GM12878 (cell line): ENCODE measurements around the gene PQBP1. TPM values are rescaled to one million over a fixed set of nuclear protein-coding genes. Genes with fewer than 3 reads are reported as not detected.

Experiments used
- ATAC-seq: fragments of 200-7000 bp; cut with Tn5 transposase; 3 replicates; pipeline ENCODE4 v1.9.1; 2020; ENCODE audit warnings: mild to moderate bottlenecking, moderate library complexity
- BruUV-seq: library from RNA; stranded (reverse); fragments of 400-500 nt; replicated peaks from 2 replicates; lab custom pipeline; 2021; lab: Mats Ljungman, UMichigan
- CTCF ChIA-PET: fragments of 300-600 bp; sonication (Branson Sonifier 250); formaldehyde crosslinking; extraction: SDS; loops from one replicate; lab custom pipeline; 2021; ENCODE audit warnings: inconsistent platforms; lab: Yijun Ruan, JAX
- POLR2A ChIA-PET: fragments of 350-600 bp; formaldehyde crosslinking; extraction: SDS; loops from one replicate; lab custom pipeline; 2021; ENCODE audit warnings: inconsistent platforms; lab: Charles Lee
- RAD21 ChIA-PET: fragments of 300-600 bp; sonication (Branson Sonifier 250); formaldehyde crosslinking; loops from one replicate; lab custom pipeline; 2023; ENCODE audit warnings: antibody characterized with exemption; ENCODE audit not compliant: unreplicated experiment; lab: Charles Lee
- SMC1A ChIA-PET: fragments of 300-600 bp; sonication (Branson Sonifier 250); formaldehyde crosslinking; loops from one replicate; lab custom pipeline; 2023; ENCODE audit not compliant: unreplicated experiment, uncharacterized antibody; lab: Charles Lee
- DNase-seq: peaks from one replicate; pipeline ENCODE4 v3.0.0-alpha.2; 2011; ENCODE audit warnings: low read depth, low spot score
- FAIRE-seq: peaks from 3 replicates; lab custom pipeline; 2011; peaks lifted over from hg19 to GRCh38; lab: Jason Lieb, UNC
- H2AFZ ChIP-seq: 2 replicates; pipeline ENCODE4 v1.6.0; 2011; ENCODE audit warnings: low read depth, low read length, control low read depth; ENCODE audit not compliant: control insufficient read depth
- H3K27ac ChIP-seq: 2 replicates; pipeline ENCODE4 v1.5.1; 2011; ENCODE audit warnings: control low read depth; ENCODE audit not compliant: control insufficient read depth, insufficient read depth
- H3K27me3 ChIP-seq, 2 experiments: replicated peaks in 1 of 2; 2 replicates each; pipeline versions ENCODE4 v1.6.0 to v1.6.1; 2011; ENCODE audit warnings: low read length in 1 of 2; ENCODE audit not compliant: control insufficient read depth in 2 of 2, insufficient read depth in 2 of 2
- H3K36me3 ChIP-seq, 2 experiments: 2 replicates each; pipeline ENCODE4 v1.5.1; 2011; ENCODE audit warnings: low read length in 1 of 2; ENCODE audit not compliant: control insufficient read depth in 2 of 2, insufficient read depth in 2 of 2
- H3K4me1 ChIP-seq: 2 replicates; pipeline ENCODE4 v1.6.1; 2011; ENCODE audit warnings: mild to moderate bottlenecking, low read length, moderate library complexity, mixed read lengths; ENCODE audit not compliant: control insufficient read depth, insufficient read depth
- H3K4me2 ChIP-seq: 2 replicates; pipeline ENCODE4 v1.6.0; 2011; ENCODE audit warnings: control low read depth; ENCODE audit not compliant: control insufficient read depth, insufficient read depth
- H3K4me3 ChIP-seq: fragments of 200-600 bp; sonication (generic); 2 replicates; pipeline ENCODE4 v1.5.1; 2016
- H3K79me2 ChIP-seq: 2 replicates; pipeline ENCODE4 v1.6.0; 2011; ENCODE audit warnings: low read length; ENCODE audit not compliant: control insufficient read depth, insufficient read depth
- H3K9ac ChIP-seq: 2 replicates; pipeline ENCODE4 v1.8.0; 2011; ENCODE audit warnings: low read length, control low read depth, mixed read lengths; ENCODE audit not compliant: control insufficient read depth, insufficient read depth
- H3K9me3 ChIP-seq: replicated peaks from 3 replicates; pipeline ENCODE4 v1.5.1; 2011; ENCODE audit warnings: mild to moderate bottlenecking, low read length; ENCODE audit not compliant: control insufficient read depth, insufficient read depth
- H4K20me1 ChIP-seq: 2 replicates; pipeline ENCODE4 v1.6.0; 2011; ENCODE audit not compliant: control insufficient read depth, insufficient read depth
- CTCF ChIP-seq, 3 experiments: IDR thresholded peaks in 2 of 3; conservative IDR thresholded peaks in 1 of 3; 2 replicates each; pipeline ENCODE4 v1.5.1; 2011; ENCODE audit warnings: low read depth in 3 of 3, low read length in 3 of 3, mild to moderate bottlenecking in 3 of 3, control low read depth in 2 of 3, moderate library complexity in 2 of 3, inconsistent platforms in 1 of 3, mixed read lengths in 1 of 3; ENCODE audit not compliant: control insufficient read depth in 2 of 3, insufficient read depth in 1 of 3; ENCODE audit errors: extremely low read depth in 1 of 3
- MXI1 ChIP-seq: fragments of 150-350 bp; IDR thresholded peaks from 2 replicates; pipeline ENCODE4 v1.6.1; 2011; ENCODE audit warnings: low read depth, mild to moderate bottlenecking, inconsistent platforms, low read length, improper control_type of control experiment
- NFYA ChIP-seq: IDR thresholded peaks from 2 replicates; pipeline ENCODE4 v1.6.1; 2011; ENCODE audit warnings: low read depth, mild to moderate bottlenecking, low read length, improper control_type of control experiment, borderline replicate concordance
- NRF1 ChIP-seq: conservative IDR thresholded peaks from 2 replicates; pipeline ENCODE4 v1.6.1; 2011; ENCODE audit warnings: mild to moderate bottlenecking, low read depth, low read length, improper control_type of control experiment
- PAX5 ChIP-seq: IDR thresholded peaks from 2 replicates; pipeline ENCODE4 v1.6.1; 2011; ENCODE audit warnings: low read depth, low read length, borderline replicate concordance
- POLR2AphosphoS2 ChIP-seq: IDR thresholded peaks from 2 replicates; pipeline ENCODE4 v1.6.1; 2011; ENCODE audit warnings: low read depth, mild to moderate bottlenecking, low read length, improper control_type of control experiment, moderate library complexity
- RAD21 ChIP-seq: IDR thresholded peaks from 2 replicates; pipeline ENCODE4 v1.6.1; 2011; ENCODE audit warnings: mild to moderate bottlenecking, low read depth, low read length, moderate library complexity; ENCODE audit not compliant: insufficient read depth
- SIN3A ChIP-seq: IDR thresholded peaks from 2 replicates; pipeline ENCODE4 v1.6.1; 2012; ENCODE audit warnings: low read depth, low read length, improper control_type of control experiment
- SMC3 ChIP-seq: IDR thresholded peaks from 2 replicates; pipeline ENCODE4 v1.6.1; 2011; ENCODE audit warnings: low read length, improper control_type of control experiment, borderline replicate concordance
- SP1 ChIP-seq: IDR thresholded peaks from one replicate; pipeline ENCODE4 v1.6.1; 2011; ENCODE audit warnings: low read depth, low read length
- ZZZ3 ChIP-seq: IDR thresholded peaks from 2 replicates; pipeline ENCODE4 v1.6.1; 2011; ENCODE audit warnings: low read depth; ENCODE audit not compliant: control insufficient read depth, insufficient read length
- whole genome bisulfite sequencing: methylation state at CpG from one replicate; pipeline ENCODE4 v1.1.6; 2016; ENCODE audit warnings: low lambda C conversion rate; ENCODE audit not compliant: insufficient replicate concordance, insufficient coverage; ENCODE audit errors: missing lambda C conversion rate; 5-methylcytosine and 5-hydroxymethylcytosine counted together
- in situ Hi-C: fragments of 300-500 bp; cut with MboI; formaldehyde crosslinking; loops from 9 replicates; pipeline ENCODE4 v1.14.3; 2018; ENCODE audit warnings: mixed read lengths
- intact Hi-C: fragments of 100-400 bp; cut with micrococcal nuclease; formaldehyde crosslinking; loops from one replicate; pipeline ENCODE4 v1.14.2; 2022; ENCODE audit not compliant: unreplicated experiment
- polyA plus RNA-seq, 11 experiments: library from polyadenylated mRNA; depleted of rRNA in 4 of 11; unstranded in 6 of 11; stranded (reverse) in 5 of 11; fragments of >200 nt; fragmentation: Nextera tagmentation in 4 of 11; fragmentation: Illumina TruSeq in 1 of 11; extraction: Ambion mirVana in 4 of 11; extraction: Trizol in 1 of 11; gene quantifications; 1 replicate in 1 of 11; 2 replicates in 10 of 11; pipeline versions ENCODE4 v1.2.1 to v1.2.3, GENCODE V29; 2011 to 2016; ENCODE audit warnings: inconsistent platforms in 2 of 11, missing spikeins in 2 of 11, low read depth in 1 of 11
- total RNA-seq, 4 experiments: library from RNA; depleted of rRNA in 3 of 4; stranded (reverse); fragments of >200 nt in 3 of 4; fragmentation: Illumina TruSeq in 1 of 4; extraction: Trizol in 1 of 4; gene quantifications; 2 replicates each; pipeline versions ENCODE4 v1.2.1 to v1.2.3, GENCODE V29; 2013 to 2021

The PQBP1 gene
- total and polyA plus RNA-seq, 10 of the 15 experiments (the other 5 are each of a cell fraction or from before 2014, with no cell fraction given), result 12.5 to 74.8 (median 68.5) TPM

GRCh38 chrX:48891402-48892288 lies 6.1 kb upstream of the PQBP1 start:
- H2AFZ ChIP-seq, result peak overlapping the region; percentile 63
- BruUV-seq, result no TSS peak
- H3K9me3 ChIP-seq, result no peaks in the 10 kb centered on the region; the same call in 2 of the 3 replicates
- no peak overlapping the region; the same call in 1 of the 2 replicates for H3K9ac ChIP-seq
- intact Hi-C loops, result loop anchor here (5.0 to 10.0 kb wide), 2 partner anchors 244 to 417 kb away; partner anchors contain the start of genes FTSJ1 and SLC38A5
- H3K27me3 ChIP-seq, result no peaks in the 10 kb centered on the region
- 38% methylated on average over 47 of the region's 68 CpGs for WGBS
- H3K27ac ChIP-seq, result no peak overlapping the region
- in situ Hi-C loops, result no loop called here
- H3K36me3 ChIP-seq, result no peaks in the 10 kb centered on the region
- ChIA-PET RAD21 (interaction anchor here (0.5 to 1.4 kb wide), 5 partner anchors 16 to 96 kb away, joined by 3 to 6 read pairs (median 3); no protein-coding TSS in a partner anchor), POLR2A (interaction anchor here (1.2 to 1.3 kb wide), 2 partner anchors 55 to 62 kb away, joined by 3 to 4 read pairs; no protein-coding TSS in a partner anchor), SMC1A (interaction anchor here (1.1 to 2.0 kb wide), 4 partner anchors 46 to 240 kb away, joined by 4 to 6 read pairs (median 4); no protein-coding TSS in a partner anchor), CTCF (interaction anchor here (0.8 to 2.1 kb wide), 6 partner anchors 9 to 243 kb away, joined by 3 to 8 read pairs (median 4); partner anchors contain the start of gene TFE3)
- no peaks in the 10 kb centered on the region for H3K4me1 ChIP-seq
- FAIRE-seq (peak; percentile 35), ATAC-seq (peak; percentile 95), DNase-seq (no peak)
- H3K4me3 ChIP-seq, result peak overlapping the region; percentile 67; the same call in 1 of the 2 replicates
- peaks cover 3% of the 10 kb centered on the region for H3K79me2 ChIP-seq
- H3K4me2 ChIP-seq, result peak overlapping the region; percentile 69
- TF ChIP-seq POLR2AphosphoS2, result 0 out of 2 replicates have a peak, but pooled peaks have one; percentile 28
- no peak for TF ChIP-seq ZZZ3
- TF ChIP-seq NRF1, result peak; percentile 19; the same call in 1 of the 2 replicates
- 0 out of 2 replicates have a peak, but pooled peaks have one; percentile 43 for TF ChIP-seq MXI1
- TF ChIP-seq SIN3A, result 0 out of 2 replicates have a peak, but pooled peaks have one; percentile 34
- peak; percentile 31; the same call in 1 of the 2 replicates for TF ChIP-seq SMC3
- no peak for TF ChIP-seq PAX5
- no peak for TF ChIP-seq NFYA
- peak; percentile 41 to 70 (median 51); a peak in 5 of 6 replicates for TF ChIP-seq CTCF (IDR thresholded peaks at IDR 0.05 in 2 of 3, conservative IDR thresholded peaks at IDR 0.05 in 1 of 3; ENCODE audit: control insufficient read depth in 2 of 3, extremely low read depth in 1 of 3, insufficient read depth in 1 of 3, low read depth in 3 of 3, low read length in 3 of 3)
- TF ChIP-seq SP1, result peak; percentile 22
- peak; percentile 43; the same call in 1 of the 2 replicates for TF ChIP-seq RAD21
- no peaks in the 10 kb centered on the region for H4K20me1 ChIP-seq
